Uterus (tissue), 2 donors: Measurements from ENCODE around the gene ANKRD31.

Experiments
- POLR2A ChIP-seq, 2 donors: fragments of 450-650 bp; IDR thresholded peaks; one replicate each; pipeline ENCODE4 v1.6.1; 2016; ENCODE audit warnings: antibody characterized with exemption in 2 of 2, mild to moderate bottlenecking in 1 of 2, moderate library complexity in 1 of 2
- TF ChIP-seq, protein P1 (sequence below), 4 experiments: fragments of 200-600 bp in 2 of 4; fragments of 450-650 bp in 2 of 4; sonication (generic) in 2 of 4; IDR thresholded peaks; one replicate each; pipeline ENCODE4 v1.5.1; 2016 to 2019; ENCODE audit warnings: antibody characterized with exemption in 4 of 4, mild to moderate bottlenecking in 2 of 4, moderate library complexity in 1 of 4

DNA sequence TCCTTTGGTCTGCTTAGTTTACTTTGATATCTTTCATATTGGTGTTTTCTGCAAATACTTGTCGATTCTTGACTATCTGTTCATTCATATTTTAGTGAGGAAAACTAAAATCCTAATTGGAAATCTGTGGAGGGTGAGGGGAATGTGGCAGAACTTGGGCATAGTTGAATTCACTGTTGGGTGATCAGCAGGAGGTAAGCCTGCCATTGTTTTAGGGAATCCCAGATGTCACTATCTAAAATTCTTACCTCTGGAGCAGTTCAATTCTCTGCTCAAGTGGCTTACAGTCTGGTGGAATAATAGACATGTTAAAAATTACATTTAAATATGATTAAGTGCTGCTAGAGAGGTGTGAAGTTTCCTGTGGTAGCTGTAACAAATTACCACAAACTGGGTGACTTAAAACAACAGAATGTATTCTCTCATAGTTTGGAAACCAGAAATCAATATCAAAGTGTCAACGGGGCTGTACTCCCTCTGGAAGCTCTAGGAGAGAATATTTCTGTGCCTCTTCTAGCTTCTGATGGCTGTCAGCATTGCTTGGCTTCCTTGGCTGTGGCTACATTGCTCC lies 94.0 kb downstream of the ANKRD31 start:
- no peak for TF ChIP-seq POLR2A (IDR thresholded peaks at IDR 0.05)
- TF ChIP-seq, protein P1, sequence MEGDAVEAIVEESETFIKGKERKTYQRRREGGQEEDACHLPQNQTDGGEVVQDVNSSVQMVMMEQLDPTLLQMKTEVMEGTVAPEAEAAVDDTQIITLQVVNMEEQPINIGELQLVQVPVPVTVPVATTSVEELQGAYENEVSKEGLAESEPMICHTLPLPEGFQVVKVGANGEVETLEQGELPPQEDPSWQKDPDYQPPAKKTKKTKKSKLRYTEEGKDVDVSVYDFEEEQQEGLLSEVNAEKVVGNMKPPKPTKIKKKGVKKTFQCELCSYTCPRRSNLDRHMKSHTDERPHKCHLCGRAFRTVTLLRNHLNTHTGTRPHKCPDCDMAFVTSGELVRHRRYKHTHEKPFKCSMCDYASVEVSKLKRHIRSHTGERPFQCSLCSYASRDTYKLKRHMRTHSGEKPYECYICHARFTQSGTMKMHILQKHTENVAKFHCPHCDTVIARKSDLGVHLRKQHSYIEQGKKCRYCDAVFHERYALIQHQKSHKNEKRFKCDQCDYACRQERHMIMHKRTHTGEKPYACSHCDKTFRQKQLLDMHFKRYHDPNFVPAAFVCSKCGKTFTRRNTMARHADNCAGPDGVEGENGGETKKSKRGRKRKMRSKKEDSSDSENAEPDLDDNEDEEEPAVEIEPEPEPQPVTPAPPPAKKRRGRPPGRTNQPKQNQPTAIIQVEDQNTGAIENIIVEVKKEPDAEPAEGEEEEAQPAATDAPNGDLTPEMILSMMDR (IDR thresholded peaks at IDR 0.05), result no peak
